Measurements from ENCODE around the gene PREX1. TPM values are rescaled to one million over a fixed set of nuclear protein-coding genes. Genes with fewer than 3 reads are reported as not detected.

Gene PREX1
- total RNA-seq, 1 donor from 2014 or later = 78.2 TPM

DNA sequence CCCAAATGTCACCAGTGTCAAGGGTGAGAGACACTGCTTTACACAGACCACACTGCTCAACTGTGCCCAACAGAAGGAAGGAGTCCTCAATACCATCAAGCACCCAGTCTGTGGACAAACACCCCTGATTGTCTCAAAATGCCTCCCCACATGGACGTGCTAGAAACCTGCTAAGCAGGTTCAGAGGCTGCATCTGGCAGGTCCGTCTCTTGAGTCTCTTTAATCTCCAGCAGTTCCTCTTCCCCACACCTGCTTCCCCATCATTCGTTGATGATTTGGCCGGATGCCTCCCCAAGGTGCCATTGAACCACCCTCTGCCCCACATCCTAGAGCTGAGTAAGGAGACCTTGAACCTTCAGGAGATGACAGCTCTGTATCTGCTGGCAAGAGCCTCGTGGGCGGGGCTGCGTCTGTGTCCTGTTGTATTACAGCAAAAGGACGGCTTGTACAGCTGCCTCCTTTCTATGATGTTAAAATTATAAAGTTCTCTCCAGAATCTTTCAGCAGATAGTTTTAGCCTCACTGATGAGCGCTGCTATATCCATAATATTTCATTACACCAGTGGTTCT, 179.2 kb downstream of the PREX1 start:
- DNase-seq = no peak
- no peak for ATAC-seq
- H3K36me3 ChIP-seq = peaks cover 94% of the 10 kb centered on the region

DNA sequence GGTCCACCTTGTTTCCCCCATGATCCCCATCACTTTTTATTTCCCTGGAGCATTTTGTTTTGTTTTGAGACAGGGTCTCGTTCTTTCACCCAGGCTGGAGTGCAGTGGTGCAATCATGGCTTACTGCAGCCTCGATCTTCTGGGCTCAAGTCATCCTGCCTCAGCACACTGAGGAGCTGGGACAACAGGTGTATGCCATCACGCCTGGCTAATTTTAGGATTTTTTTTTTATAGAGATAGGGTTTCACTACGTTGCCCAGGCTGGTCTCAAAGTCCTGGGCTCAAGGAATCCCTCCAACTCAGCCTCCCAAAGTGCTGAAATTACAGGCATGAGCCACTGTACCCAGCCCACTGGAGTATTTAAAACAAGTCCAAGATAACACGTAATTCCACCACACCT, 179.9 kb downstream of the PREX1 start:
- Histone ChIP-seq H3K4me3 (no peak overlapping the region), H3K4me1 (no peaks in the 10 kb centered on the region), H3K36me3 (peaks cover 94% of the 10 kb centered on the region), H3K9me3 (no peaks in the 10 kb centered on the region), H3K27me3 (ENCODE audit: low read depth) (no peaks in the 10 kb centered on the region), H3K27ac (no peak overlapping the region)
- TF ChIP-seq, protein P1, sequence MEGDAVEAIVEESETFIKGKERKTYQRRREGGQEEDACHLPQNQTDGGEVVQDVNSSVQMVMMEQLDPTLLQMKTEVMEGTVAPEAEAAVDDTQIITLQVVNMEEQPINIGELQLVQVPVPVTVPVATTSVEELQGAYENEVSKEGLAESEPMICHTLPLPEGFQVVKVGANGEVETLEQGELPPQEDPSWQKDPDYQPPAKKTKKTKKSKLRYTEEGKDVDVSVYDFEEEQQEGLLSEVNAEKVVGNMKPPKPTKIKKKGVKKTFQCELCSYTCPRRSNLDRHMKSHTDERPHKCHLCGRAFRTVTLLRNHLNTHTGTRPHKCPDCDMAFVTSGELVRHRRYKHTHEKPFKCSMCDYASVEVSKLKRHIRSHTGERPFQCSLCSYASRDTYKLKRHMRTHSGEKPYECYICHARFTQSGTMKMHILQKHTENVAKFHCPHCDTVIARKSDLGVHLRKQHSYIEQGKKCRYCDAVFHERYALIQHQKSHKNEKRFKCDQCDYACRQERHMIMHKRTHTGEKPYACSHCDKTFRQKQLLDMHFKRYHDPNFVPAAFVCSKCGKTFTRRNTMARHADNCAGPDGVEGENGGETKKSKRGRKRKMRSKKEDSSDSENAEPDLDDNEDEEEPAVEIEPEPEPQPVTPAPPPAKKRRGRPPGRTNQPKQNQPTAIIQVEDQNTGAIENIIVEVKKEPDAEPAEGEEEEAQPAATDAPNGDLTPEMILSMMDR (IDR thresholded peaks at IDR 0.05) = no peak
- no peak for ATAC-seq
- DNase-seq = no peak
- intact Hi-C loops (cut with DNase I) = no loop called here

More for the DNA sequence above, 179.2 kb downstream of the PREX1 start:
- H3K27ac ChIP-seq = no peak overlapping the region
- TF ChIP-seq, protein P1 (IDR thresholded peaks at IDR 0.05) = no peak
- H3K9me3 ChIP-seq = no peaks in the 10 kb centered on the region
- H3K4me3 ChIP-seq = no peak overlapping the region
- intact Hi-C loops (cut with DNase I) = no loop called here
- no peaks in the 10 kb centered on the region for H3K4me1 ChIP-seq
- no peaks in the 10 kb centered on the region for H3K27me3 ChIP-seq (ENCODE audit: low read depth)

DNA sequence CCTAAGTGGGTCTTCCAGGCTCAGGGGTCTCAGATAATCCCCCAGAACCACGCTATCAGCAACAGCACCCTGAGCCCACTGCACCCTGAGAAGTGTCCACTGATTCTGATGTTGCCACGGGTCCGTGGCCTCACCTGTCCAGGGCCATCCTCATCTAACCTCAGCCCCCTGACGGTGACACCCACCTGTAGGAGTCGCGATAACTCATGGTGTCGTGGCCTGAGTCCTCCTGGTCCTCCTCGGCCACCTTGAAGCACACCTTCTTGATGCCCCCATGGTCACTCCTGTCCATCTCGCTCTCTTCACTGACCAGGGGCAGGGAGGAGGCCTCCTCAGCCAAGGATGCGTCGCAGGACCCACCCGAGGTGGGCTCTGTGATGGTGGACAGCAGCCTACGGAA, 182.1 kb downstream of the PREX1 start:
- H3K36me3 ChIP-seq = peaks cover 90% of the 10 kb centered on the region
- H3K4me1 ChIP-seq = no peaks in the 10 kb centered on the region
- no peak overlapping the region for H3K27ac ChIP-seq
- ATAC-seq = no peak
- TF ChIP-seq, protein P1 (IDR thresholded peaks at IDR 0.05) = no peak
- no peaks in the 10 kb centered on the region for H3K9me3 ChIP-seq
- no peak overlapping the region for H3K4me3 ChIP-seq
- intact Hi-C loops (cut with DNase I) = no loop called here
- no peak for DNase-seq
- H3K27me3 ChIP-seq (ENCODE audit: low read depth) = no peaks in the 10 kb centered on the region

DNA sequence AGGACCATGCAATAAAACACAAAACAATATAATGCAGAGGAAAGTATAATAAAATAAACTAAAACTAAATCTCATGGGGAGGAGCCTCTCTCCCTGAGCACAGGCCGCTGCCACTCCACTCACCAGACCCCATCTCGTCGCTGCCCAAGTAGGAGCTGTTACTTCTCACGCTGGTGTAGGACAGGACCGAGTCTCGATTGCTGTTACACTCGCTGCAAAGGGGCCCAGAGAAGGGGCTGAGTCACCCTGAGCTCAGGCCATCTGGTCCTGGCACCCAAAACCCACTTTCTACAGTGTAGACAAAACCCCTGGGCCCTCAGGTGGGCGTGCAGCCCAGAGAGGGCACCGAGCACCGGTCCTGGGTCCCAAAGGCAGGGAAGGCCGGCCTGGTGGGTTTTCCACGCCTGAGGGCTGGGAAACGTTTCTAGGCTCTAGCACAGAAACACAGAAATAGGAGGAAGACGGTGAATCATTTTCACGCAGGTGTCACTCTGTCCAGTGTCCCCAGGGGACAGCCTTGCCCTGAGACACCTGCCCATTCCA, 183.4 kb downstream of the PREX1 start:
- no peaks in the 10 kb centered on the region for H3K27me3 ChIP-seq (ENCODE audit: low read depth)
- DNase-seq (no peak), ATAC-seq (no peak)
- H3K9me3 ChIP-seq = no peaks in the 10 kb centered on the region
- H3K4me3 ChIP-seq = no peak overlapping the region
- no peak overlapping the region for H3K27ac ChIP-seq
- H3K4me1 ChIP-seq = no peaks in the 10 kb centered on the region
- TF ChIP-seq, protein P1 (IDR thresholded peaks at IDR 0.05) = no peak
- intact Hi-C loops (cut with DNase I) = no loop called here
- peaks cover 89% of the 10 kb centered on the region for H3K36me3 ChIP-seq

DNA sequence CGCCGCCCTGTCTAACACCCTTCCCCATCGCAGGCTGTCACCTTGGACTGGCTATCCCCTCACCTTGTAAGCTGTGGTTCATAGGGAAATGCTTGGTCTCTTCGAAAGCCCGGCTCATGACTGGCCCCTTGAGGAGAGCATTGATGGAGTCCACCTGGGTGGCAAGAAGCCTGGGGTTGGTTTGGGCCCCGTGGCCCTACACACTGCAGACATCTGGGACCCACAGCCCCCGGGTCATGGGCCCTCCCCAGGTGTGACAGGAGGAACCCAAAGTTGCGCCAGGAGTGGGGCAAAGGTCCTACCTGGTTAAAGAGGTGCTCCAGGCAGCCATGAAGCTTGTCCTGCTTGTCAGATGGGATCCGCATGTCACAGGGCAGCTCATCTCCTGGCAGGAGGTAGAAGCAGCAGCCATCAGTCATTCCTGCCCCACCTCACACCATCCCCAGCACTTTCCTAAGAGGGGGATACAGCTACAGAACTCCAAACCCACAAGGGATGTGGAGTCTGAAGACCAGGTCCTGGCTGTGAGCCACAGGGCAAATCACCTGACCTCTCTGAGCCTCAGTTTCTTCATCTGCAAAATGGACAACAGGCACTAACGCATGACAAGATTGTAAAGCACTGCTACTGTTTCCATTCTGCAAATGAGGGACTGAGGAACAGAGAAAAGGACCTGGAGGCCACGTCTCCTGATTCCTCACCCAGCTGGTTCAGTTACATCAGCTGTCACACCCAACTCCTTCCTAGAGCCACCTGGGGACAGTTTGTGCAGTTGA, 185.5 kb downstream of the PREX1 start:
- H3K27ac ChIP-seq = no peak overlapping the region
- H3K9me3 ChIP-seq = no peaks in the 10 kb centered on the region
- no peak for ATAC-seq
- no peaks in the 10 kb centered on the region for H3K27me3 ChIP-seq (ENCODE audit: low read depth)
- H3K36me3 ChIP-seq = peaks cover 90% of the 10 kb centered on the region
- DNase-seq = no peak
- H3K4me3 ChIP-seq = no peak overlapping the region
- TF ChIP-seq, protein P1 (IDR thresholded peaks at IDR 0.05) = no peak
- H3K4me1 ChIP-seq = no peaks in the 10 kb centered on the region
- intact Hi-C loops (cut with DNase I) = no loop called here

All from lower lobe of right lung (tissue), 2 donors.